ENCODE measurements around the gene GREB1. TPM values are rescaled to one million over a fixed set of nuclear protein-coding genes. Genes with fewer than 3 reads are reported as not detected.

GREB1 gene
- total and polyA plus RNA-seq, 2 experiments from 2014 or later: 12.0 to 35.0 TPM

DNA sequence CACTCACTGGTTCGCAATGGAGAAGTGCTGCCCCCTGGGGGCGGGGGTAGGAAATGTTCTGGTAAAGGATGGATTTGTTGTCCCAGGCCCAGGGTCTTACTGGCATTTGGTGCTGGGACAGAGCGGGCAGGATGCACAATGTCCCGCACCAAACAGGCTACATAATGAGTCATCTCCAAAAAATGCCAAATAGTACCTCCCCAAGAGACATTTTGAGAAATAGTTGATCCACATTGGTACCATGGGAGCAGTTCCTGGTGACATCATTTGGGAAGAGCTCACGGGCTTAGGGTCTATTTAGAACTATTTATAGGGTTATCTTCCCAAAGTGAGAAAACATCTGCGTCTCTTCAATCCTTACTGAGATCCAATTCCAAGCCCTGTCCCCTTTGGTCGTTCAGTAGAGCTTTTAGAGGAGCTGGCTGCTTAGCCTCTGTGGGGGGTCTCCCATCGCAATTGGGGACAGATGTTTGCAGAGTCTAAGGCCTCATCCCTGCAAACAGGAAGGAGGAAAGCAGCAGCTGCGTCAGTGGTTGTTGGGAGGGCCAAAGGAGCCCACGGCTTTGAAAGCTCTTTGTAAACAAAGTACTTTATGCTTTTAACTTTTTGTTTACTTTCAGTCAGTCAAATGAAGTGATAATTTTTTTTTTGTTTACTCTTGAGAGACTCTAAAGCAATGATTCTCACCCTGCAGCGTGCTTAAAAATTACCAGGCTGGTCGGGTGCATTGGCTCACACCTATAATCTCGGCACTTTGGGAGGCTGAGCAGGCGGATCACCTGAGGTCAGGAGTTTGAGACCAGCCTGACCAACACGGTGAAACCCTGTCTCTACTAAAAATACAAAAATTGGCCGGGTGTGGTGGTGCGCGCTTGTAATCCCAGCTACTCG is 49.3 kb downstream of the GREB1 start:
- Histone ChIP-seq H3K4me3 (no peak overlapping the region), H3K4me2 (no peak overlapping the region), H3K27ac (ENCODE audit: low read depth) (no peak overlapping the region), H3K36me3 (ENCODE audit: insufficient read depth) (peaks cover 5% of the 10 kb centered on the region; the same call in 1 of the 2 replicates), H2AFZ (no peak overlapping the region), H3F3A (replicated peaks; ENCODE audit: low read depth) (no peaks in the 10 kb centered on the region), H3K27me3 (ENCODE audit: insufficient read depth) (no peaks in the 10 kb centered on the region), H3K9me2 (ENCODE audit: insufficient read depth) (no peaks in the 10 kb centered on the region), H3K4me1 (ENCODE audit: insufficient read depth) (0 out of 2 replicates have a peak, but pooled peaks cover 5% of the 10 kb centered on the region), H4K20me1 (replicated peaks; ENCODE audit: insufficient read depth) (no peaks in the 10 kb centered on the region), H3K79me2 (replicated peaks; ENCODE audit: insufficient read depth) (no peaks in the 10 kb centered on the region; the same call in 1 of the 2 replicates)
- ATAC-seq (peak; percentile 83), DNase-seq (ENCODE audit: low spot score) (peak; percentile 84)
- TF ChIP-seq, protein P1, sequence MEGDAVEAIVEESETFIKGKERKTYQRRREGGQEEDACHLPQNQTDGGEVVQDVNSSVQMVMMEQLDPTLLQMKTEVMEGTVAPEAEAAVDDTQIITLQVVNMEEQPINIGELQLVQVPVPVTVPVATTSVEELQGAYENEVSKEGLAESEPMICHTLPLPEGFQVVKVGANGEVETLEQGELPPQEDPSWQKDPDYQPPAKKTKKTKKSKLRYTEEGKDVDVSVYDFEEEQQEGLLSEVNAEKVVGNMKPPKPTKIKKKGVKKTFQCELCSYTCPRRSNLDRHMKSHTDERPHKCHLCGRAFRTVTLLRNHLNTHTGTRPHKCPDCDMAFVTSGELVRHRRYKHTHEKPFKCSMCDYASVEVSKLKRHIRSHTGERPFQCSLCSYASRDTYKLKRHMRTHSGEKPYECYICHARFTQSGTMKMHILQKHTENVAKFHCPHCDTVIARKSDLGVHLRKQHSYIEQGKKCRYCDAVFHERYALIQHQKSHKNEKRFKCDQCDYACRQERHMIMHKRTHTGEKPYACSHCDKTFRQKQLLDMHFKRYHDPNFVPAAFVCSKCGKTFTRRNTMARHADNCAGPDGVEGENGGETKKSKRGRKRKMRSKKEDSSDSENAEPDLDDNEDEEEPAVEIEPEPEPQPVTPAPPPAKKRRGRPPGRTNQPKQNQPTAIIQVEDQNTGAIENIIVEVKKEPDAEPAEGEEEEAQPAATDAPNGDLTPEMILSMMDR (conservative IDR thresholded peaks at IDR 0.05; ENCODE audit: low read depth in 2 of 2): peak; percentile 91 to 94
- no peak for TF ChIP-seq ZNF331 (CRISPR knock-in tag; IDR thresholded peaks at IDR 0.05; ENCODE audit: low read depth)
- Mint-ChIP-seq H3K36me3 (ENCODE audit: low read depth) (peaks cover 37% of the 10 kb centered on the region), H3K9me3 (no peaks in the 10 kb centered on the region; the same call in 2 of the 3 replicates), H3K4me3 (no peak overlapping the region), H3K4me1 (peaks cover 25% of the 10 kb centered on the region), H3K27me3 (ENCODE audit: insufficient read depth, low read depth, poor library complexity) (peaks cover 9% of the 10 kb centered on the region), H3K27ac (no peak overlapping the region)

DNA sequence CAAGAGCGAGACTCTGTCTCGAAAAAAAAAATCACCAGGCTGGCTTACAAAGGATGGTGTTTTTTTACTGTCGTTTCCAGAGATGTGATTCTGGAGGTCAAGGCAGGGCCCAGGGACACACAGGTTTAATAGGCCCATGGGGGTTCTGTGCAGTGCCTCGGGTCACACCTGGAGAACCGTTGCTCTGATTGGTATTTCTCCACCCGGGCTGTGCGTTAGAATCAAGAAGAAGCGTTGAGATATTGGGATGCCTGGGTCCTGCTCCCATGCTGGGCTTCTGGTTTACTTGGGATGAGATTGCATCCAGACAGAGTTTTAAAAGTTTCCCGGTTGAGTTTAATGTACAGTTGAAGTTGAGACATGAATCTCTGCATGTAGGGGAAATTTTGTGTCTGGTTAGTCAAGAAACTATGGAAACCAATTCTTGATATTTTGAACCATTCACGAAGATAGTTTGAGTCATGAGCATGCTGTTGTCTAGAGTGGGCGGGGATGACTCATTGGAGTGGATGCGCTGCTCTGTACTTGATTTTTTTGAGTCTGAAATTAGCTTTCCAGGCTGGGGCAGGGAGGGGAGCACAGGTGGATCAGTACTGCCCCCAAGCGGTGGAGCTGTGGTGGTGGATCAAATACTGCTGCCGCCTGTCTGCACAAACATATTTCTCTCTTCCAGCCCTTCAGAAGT is 50.1 kb downstream of the GREB1 start:
- peak; percentile 76 for DNase-seq (ENCODE audit: low spot score)
- no peak overlapping the region for H3K27ac ChIP-seq (ENCODE audit: low read depth)
- Mint-ChIP-seq H3K36me3 (ENCODE audit: low read depth) (peaks cover 31% of the 10 kb centered on the region), H3K4me1 (peaks cover 19% of the 10 kb centered on the region), H3K4me3 (no peak overlapping the region), H3K27ac (no peak overlapping the region; the same call in 1 of the 2 replicates), H3K9me3 (no peaks in the 10 kb centered on the region; the same call in 2 of the 3 replicates), H3K27me3 (ENCODE audit: insufficient read depth, low read depth, poor library complexity) (peaks cover 9% of the 10 kb centered on the region)
- no peak overlapping the region for H2AFZ ChIP-seq
- H3K4me1 ChIP-seq (ENCODE audit: insufficient read depth): 0 out of 2 replicates have a peak, but pooled peaks cover 5% of the 10 kb centered on the region
- ATAC-seq: peak; percentile 59
- no peak overlapping the region for H3K4me3 ChIP-seq
- peaks cover 4% of the 10 kb centered on the region; the same call in 1 of the 2 replicates for H3K36me3 ChIP-seq (ENCODE audit: insufficient read depth)
- H3K4me2 ChIP-seq: no peak overlapping the region
- H3F3A ChIP-seq (replicated peaks; ENCODE audit: low read depth): no peaks in the 10 kb centered on the region
- H4K20me1 ChIP-seq (replicated peaks; ENCODE audit: insufficient read depth): no peaks in the 10 kb centered on the region
- H3K9me2 ChIP-seq (ENCODE audit: insufficient read depth): no peaks in the 10 kb centered on the region
- H3K79me2 ChIP-seq (replicated peaks; ENCODE audit: insufficient read depth): no peaks in the 10 kb centered on the region; the same call in 1 of the 2 replicates
- TF ChIP-seq, protein P1 (conservative IDR thresholded peaks at IDR 0.05; ENCODE audit: low read depth in 2 of 2): peak; percentile 95 to 96
- no peak for TF ChIP-seq CREB1 (CRISPR knock-in tag; IDR thresholded peaks at IDR 0.05; ENCODE audit: low read depth)
- H3K27me3 ChIP-seq (ENCODE audit: insufficient read depth): no peaks in the 10 kb centered on the region
